HL-60 (cell line): ENCODE data around the gene C22orf39.

ENCODE experiments used
- DNase-seq, 2 experiments: peaks; one replicate each; pipeline ENCODE4 v3.0.0-alpha.2; 2010 to 2020; ENCODE audit warnings: low read depth in 1 of 2, low spot score in 1 of 2
- H3K27ac ChIP-seq: fragments of 250-450 bp; sonication (Bioruptor Pico); replicated peaks from 2 replicates; pipeline ENCODE4 v1.5.1; 2020; ENCODE audit warnings: mild to moderate bottlenecking, moderate library complexity
- H3K27me3 ChIP-seq: fragments of 250-450 bp; sonication (Bioruptor Pico); 2 replicates; pipeline ENCODE4 v1.5.1; 2021; ENCODE audit warnings: mild to moderate bottlenecking, moderate library complexity; ENCODE audit not compliant: insufficient read depth, poor library complexity, severe bottlenecking
- H3K4me3 ChIP-seq: replicated peaks from 2 replicates; pipeline ENCODE4 v1.5.1; 2011; ENCODE audit warnings: mild to moderate bottlenecking, control low read depth, low read length; ENCODE audit not compliant: insufficient read depth
- GABPA ChIP-seq: IDR thresholded peaks from 2 replicates; pipeline ENCODE4 v1.6.1; 2012; ENCODE audit warnings: low read depth
- POLR2AphosphoS5 ChIP-seq: IDR thresholded peaks from 2 replicates; pipeline ENCODE4 v1.6.1; 2012; ENCODE audit warnings: low read depth
- SPI1 ChIP-seq: IDR thresholded peaks from 2 replicates; pipeline ENCODE4 v1.6.1; 2012; ENCODE audit warnings: low read depth, mild to moderate bottlenecking, borderline replicate concordance
- TF ChIP-seq, protein P1 (sequence below): IDR thresholded peaks from one replicate; pipeline ENCODE4 v1.5.1; 2011; ENCODE audit warnings: low read length, control low read depth, inconsistent platforms; ENCODE audit not compliant: insufficient read depth
- TF ChIP-seq, protein P2 (sequence below): IDR thresholded peaks from 2 replicates; pipeline ENCODE4 v1.6.1; 2012; ENCODE audit warnings: low read depth; ENCODE audit not compliant: insufficient replicate concordance

C22orf39 gene

DNA sequence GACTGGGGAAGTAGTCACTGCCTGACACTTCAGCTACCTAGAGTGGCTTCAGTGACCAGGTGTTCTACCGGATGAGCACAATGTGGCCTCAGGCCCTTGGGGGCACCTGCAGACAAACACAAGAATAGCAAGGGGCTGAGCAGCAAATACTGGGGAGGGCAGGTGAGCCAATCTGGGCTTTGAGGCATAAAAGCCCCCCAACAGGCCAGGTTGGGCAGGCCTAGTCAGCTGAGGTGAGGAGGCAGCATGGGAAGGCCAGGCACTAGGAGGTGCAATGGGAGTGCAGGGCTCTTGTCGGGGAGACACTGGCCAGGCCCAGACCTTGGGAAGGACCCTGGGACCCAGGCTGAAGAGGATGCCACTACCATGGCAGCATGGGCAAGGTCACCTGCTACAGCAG lies 22.5 kb upstream of the C22orf39 start:
- Histone ChIP-seq H3K27me3 (no peaks in the 10 kb centered on the region), H3K27ac (no peak overlapping the region), H3K4me3 (no peak overlapping the region)
- DNase-seq = no peak
- TF ChIP-seq GABPA (no peak), POLR2AphosphoS5 (no peak), SPI1 (no peak)
- TF ChIP-seq, protein P1, sequence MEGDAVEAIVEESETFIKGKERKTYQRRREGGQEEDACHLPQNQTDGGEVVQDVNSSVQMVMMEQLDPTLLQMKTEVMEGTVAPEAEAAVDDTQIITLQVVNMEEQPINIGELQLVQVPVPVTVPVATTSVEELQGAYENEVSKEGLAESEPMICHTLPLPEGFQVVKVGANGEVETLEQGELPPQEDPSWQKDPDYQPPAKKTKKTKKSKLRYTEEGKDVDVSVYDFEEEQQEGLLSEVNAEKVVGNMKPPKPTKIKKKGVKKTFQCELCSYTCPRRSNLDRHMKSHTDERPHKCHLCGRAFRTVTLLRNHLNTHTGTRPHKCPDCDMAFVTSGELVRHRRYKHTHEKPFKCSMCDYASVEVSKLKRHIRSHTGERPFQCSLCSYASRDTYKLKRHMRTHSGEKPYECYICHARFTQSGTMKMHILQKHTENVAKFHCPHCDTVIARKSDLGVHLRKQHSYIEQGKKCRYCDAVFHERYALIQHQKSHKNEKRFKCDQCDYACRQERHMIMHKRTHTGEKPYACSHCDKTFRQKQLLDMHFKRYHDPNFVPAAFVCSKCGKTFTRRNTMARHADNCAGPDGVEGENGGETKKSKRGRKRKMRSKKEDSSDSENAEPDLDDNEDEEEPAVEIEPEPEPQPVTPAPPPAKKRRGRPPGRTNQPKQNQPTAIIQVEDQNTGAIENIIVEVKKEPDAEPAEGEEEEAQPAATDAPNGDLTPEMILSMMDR = no peak
- TF ChIP-seq, protein P2, sequence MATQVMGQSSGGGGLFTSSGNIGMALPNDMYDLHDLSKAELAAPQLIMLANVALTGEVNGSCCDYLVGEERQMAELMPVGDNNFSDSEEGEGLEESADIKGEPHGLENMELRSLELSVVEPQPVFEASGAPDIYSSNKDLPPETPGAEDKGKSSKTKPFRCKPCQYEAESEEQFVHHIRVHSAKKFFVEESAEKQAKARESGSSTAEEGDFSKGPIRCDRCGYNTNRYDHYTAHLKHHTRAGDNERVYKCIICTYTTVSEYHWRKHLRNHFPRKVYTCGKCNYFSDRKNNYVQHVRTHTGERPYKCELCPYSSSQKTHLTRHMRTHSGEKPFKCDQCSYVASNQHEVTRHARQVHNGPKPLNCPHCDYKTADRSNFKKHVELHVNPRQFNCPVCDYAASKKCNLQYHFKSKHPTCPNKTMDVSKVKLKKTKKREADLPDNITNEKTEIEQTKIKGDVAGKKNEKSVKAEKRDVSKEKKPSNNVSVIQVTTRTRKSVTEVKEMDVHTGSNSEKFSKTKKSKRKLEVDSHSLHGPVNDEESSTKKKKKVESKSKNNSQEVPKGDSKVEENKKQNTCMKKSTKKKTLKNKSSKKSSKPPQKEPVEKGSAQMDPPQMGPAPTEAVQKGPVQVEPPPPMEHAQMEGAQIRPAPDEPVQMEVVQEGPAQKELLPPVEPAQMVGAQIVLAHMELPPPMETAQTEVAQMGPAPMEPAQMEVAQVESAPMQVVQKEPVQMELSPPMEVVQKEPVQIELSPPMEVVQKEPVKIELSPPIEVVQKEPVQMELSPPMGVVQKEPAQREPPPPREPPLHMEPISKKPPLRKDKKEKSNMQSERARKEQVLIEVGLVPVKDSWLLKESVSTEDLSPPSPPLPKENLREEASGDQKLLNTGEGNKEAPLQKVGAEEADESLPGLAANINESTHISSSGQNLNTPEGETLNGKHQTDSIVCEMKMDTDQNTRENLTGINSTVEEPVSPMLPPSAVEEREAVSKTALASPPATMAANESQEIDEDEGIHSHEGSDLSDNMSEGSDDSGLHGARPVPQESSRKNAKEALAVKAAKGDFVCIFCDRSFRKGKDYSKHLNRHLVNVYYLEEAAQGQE = no peak

DNA sequence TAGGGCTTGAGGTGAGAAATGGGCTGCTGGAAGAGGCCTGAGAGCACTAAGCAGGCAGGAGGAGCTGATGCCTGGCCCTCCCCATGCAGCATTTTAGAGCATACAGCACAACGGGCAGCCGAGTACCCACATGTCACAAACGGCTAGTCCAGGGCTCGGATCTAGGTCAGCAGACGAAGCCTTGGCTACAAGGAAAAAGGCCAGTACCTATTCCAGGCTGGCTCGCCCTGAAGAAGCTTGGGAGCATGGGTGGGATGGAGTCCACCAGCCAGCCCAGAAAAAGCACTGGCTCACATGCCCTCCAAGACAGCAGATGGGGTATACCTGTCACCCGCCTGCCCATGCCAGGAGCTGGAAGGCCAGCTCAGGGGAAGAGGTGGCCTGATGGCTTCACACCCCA lies 21.9 kb upstream of the C22orf39 start:
- Histone ChIP-seq H3K4me3 (no peak overlapping the region), H3K27ac (no peak overlapping the region), H3K27me3 (no peaks in the 10 kb centered on the region)
- DNase-seq = no peak
- TF ChIP-seq, protein P2 = no peak

DNA sequence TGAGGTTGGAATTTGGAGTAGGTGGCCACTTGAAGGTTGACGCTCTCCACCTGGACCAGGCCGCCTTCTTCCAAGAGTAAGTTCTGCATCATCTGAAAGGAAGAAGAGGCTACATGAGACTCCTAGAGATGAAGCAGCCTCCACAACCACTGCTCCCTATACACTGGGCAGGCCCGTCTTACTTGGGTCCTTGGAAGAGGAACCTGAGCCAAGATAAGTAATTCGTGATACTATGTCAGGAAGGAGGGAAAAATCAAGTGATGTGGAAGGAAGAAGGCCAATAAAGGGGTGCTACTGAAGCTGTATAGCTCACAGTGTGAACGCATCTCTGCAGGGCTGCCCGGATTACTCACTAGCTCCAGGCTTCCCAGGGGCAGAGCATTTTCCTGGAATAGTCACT lies 20.4 kb upstream of the C22orf39 start:
- TF ChIP-seq, protein P1 = no peak
- H3K27ac ChIP-seq = no peak overlapping the region

DNA sequence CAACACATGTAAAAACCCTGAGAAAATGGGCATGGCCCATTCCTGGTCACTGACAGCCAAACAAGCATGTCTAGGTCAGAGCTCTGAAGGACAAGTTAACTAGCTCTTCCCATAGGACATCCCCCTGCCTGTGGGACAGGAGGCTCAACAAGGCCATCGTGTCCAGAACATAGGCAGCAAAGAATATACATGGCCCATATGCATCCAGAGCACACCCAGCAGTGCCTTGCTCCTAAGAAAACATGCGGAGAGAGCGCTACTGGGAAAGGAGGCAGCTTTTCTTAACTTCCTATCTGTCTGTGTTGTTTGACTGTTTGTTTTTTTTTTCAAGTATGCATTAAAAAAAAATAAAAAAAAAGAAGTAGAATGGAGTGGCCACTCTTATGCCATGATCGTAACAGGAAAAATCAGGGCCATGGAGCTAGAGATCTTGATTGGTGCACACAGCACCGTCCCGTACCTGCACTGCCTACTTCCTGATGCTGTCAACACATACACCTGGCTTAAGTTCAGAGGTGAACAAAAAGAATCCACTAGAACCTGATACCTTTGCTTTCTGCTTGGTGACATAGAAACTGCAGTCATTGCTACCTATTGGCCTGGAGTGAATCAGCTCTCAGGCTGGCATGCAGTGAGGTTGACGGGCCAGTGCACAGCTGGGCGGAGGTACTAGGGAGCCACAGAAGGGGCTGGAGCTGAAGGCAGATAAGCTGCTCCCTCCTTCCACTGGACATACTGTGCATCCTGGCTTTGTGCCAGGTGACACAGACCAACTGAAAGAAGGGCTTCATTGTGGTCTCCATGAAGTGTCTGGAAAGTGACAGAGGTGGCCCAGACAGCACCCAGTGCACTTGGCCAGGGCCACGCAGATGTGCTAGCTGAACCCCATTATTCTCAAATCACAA lies 19.6 kb upstream of the C22orf39 start:
- no peak for TF ChIP-seq SPI1
- TF ChIP-seq, protein P1 = no peak
- no peak for TF ChIP-seq POLR2AphosphoS5
- TF ChIP-seq, protein P2 = no peak
- no peak for TF ChIP-seq GABPA
- no peak overlapping the region for H3K27ac ChIP-seq
- H3K4me3 ChIP-seq = no peak overlapping the region
- no peaks in the 10 kb centered on the region for H3K27me3 ChIP-seq
- DNase-seq = no peak

More for the DNA sequence above, 20.4 kb upstream of the C22orf39 start:
- Histone ChIP-seq H3K27me3 (no peaks in the 10 kb centered on the region), H3K4me3 (no peak overlapping the region)
- no peak for DNase-seq
